ENCODE results near the gene DLG5.

The DLG5 gene

DNA sequence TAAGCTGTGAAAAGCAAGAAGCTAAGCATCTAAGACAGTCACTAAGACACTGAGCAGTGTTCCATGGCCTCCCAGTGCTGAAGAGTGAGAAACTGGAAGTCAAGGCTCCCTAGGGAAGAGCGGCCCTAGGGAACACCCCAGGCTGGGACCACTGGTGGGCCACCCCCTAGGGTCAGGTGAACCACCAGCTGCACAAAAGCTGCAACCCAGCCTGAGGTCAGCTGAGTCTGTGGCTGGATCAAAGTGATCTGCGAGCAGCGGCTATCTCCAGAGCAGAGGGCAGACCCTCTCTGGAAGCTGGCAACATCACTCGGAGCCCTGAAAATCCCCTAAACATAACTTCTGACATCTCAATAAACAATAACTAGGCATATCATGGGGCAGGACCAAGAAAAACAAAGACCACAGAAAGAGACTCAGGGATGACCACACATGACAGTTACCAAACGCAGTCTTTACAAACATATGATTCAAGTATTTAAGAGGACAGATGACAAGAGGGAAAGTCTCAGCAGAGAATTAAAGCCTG is 125.8 kb downstream of the DLG5 start:
- H3K9ac ChIP-seq (ENCODE audit: low read depth, low read length), result no peak overlapping the region
- H3K4me3 ChIP-seq (ENCODE audit: low read depth, low read length), result no peak overlapping the region
- H3K9me3 ChIP-seq (ENCODE audit: control insufficient read depth, insufficient read depth, low read length), result no peaks in the 10 kb centered on the region
- peaks cover 18% of the 10 kb centered on the region for H3K4me1 ChIP-seq (ENCODE audit: control insufficient read depth, insufficient read depth, low read length)
- peaks cover 38% of the 10 kb centered on the region for H3K36me3 ChIP-seq (ENCODE audit: control insufficient read depth, insufficient read depth, low read length)
- H3K27me3 ChIP-seq (ENCODE audit: control insufficient read depth, insufficient read depth, low read length), result no peaks in the 10 kb centered on the region

DNA sequence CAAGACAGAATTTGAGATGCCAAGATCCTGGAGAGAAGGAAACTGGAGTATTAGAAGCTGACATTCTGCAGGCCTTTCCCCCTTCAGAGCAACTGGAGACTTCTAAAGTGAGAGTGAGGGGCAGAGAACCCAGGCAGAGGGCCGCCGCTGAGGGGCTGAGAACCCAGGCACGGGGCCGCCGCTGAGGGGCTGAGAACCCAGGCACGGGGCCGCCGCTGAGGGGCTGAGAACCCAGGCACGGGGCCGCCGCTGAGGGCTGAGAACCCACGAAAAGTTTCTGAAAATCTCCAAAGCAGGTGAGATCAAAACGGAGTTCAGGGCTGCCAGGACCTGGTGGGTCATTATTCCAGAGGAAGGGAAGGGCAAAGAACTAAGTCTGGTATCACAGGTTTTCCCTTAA is 126.2 kb downstream of the DLG5 start:
- Histone ChIP-seq H3K27me3 (ENCODE audit: control insufficient read depth, insufficient read depth, low read length) (no peaks in the 10 kb centered on the region), H3K4me3 (ENCODE audit: low read depth, low read length) (no peak overlapping the region), H3K4me1 (ENCODE audit: control insufficient read depth, insufficient read depth, low read length) (peaks cover 18% of the 10 kb centered on the region), H3K9me3 (ENCODE audit: control insufficient read depth, insufficient read depth, low read length) (no peaks in the 10 kb centered on the region), H3K9ac (ENCODE audit: low read depth, low read length) (no peak overlapping the region), H3K36me3 (ENCODE audit: control insufficient read depth, insufficient read depth, low read length) (peaks cover 37% of the 10 kb centered on the region)

DNA sequence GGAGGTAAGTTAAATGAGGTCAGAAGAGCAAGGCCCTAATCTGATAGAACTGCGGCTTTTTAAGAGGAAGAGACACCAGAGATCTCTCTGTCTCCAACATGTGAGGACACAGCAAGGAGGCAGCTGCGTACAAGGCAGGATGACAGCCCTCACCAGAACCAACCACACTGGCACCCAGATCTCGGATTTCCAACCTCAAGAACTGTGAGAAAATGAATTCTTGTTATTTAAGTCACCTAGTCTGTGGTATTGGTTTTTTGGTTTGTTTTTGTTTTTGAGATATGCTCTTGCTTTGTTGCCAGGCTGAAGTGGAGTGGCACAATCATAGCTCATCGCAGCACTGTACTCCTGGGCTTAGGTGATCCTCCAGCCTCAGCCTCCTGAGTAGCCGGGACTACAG is 127.2 kb downstream of the DLG5 start:
- no peak overlapping the region for H3K4me3 ChIP-seq (ENCODE audit: low read depth, low read length)
- peaks cover 18% of the 10 kb centered on the region for H3K4me1 ChIP-seq (ENCODE audit: control insufficient read depth, insufficient read depth, low read length)
- H3K27me3 ChIP-seq (ENCODE audit: control insufficient read depth, insufficient read depth, low read length), result no peaks in the 10 kb centered on the region
- H3K9ac ChIP-seq (ENCODE audit: low read depth, low read length), result no peak overlapping the region
- H3K36me3 ChIP-seq (ENCODE audit: control insufficient read depth, insufficient read depth, low read length), result peaks cover 37% of the 10 kb centered on the region
- H3K9me3 ChIP-seq (ENCODE audit: control insufficient read depth, insufficient read depth, low read length), result no peaks in the 10 kb centered on the region

DNA sequence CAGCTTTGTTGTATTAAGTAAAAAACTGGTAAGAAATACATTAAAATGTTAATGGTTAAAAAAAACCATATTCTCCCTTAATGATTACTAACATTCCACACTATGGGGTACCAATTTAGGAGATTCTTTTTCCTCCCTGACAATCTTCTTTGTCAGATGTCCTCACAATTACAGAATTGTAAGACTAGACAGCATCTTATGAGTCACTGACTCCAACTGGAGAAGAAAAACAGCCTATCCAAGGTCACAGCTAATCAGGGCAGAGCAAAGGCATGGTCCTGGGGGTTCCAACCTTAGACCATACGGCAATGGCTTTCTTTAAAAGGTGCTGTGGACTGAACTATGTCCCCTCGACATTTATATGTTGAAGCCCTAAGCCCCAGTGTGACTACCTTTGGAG is 127.6 kb downstream of the DLG5 start:
- H3K9ac ChIP-seq (ENCODE audit: low read depth, low read length), result no peak overlapping the region
- peaks cover 39% of the 10 kb centered on the region for H3K36me3 ChIP-seq (ENCODE audit: control insufficient read depth, insufficient read depth, low read length)
- H3K4me1 ChIP-seq (ENCODE audit: control insufficient read depth, insufficient read depth, low read length), result peaks cover 18% of the 10 kb centered on the region
- H3K9me3 ChIP-seq (ENCODE audit: control insufficient read depth, insufficient read depth, low read length), result no peaks in the 10 kb centered on the region
- no peaks in the 10 kb centered on the region for H3K27me3 ChIP-seq (ENCODE audit: control insufficient read depth, insufficient read depth, low read length)
- H3K4me3 ChIP-seq (ENCODE audit: low read depth, low read length), result no peak overlapping the region

DNA sequence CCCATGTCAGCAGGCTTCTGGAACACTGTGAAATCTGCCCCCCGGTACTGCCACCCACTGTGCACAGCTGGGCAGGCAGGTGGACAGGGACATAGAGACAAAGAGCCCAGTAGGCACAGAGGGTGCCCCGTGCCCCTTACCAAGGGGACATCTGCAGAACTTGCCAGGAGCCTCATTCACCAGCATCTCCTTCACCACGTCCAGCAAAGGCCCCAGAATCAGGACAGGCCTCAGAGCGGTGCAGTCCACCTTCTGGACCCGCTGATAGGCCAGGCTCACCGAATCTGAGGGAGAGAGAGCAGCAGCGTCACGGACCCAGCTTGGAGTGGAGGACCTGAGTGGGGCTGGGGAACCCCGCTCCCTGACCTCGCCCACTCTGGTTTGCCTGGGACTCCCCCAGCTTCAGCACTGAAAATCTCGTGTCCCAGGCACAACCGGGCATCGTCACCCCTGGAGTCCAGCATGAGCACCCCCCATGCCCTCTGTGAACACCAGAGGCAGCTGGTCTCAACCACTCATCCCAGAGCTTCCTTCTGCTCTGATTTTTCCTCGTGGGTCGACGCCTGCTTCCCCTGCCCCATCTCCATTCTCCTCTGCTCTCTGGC is 130.1 kb downstream of the DLG5 start:
- no peaks in the 10 kb centered on the region for H3K9me3 ChIP-seq (ENCODE audit: control insufficient read depth, insufficient read depth, low read length)
- H3K27me3 ChIP-seq (ENCODE audit: control insufficient read depth, insufficient read depth, low read length), result no peaks in the 10 kb centered on the region
- peaks cover 47% of the 10 kb centered on the region for H3K36me3 ChIP-seq (ENCODE audit: control insufficient read depth, insufficient read depth, low read length)
- no peak overlapping the region for H3K9ac ChIP-seq (ENCODE audit: low read depth, low read length)
- no peak overlapping the region for H3K4me3 ChIP-seq (ENCODE audit: low read depth, low read length)
- peaks cover 5% of the 10 kb centered on the region for H3K4me1 ChIP-seq (ENCODE audit: control insufficient read depth, insufficient read depth, low read length)

DNA sequence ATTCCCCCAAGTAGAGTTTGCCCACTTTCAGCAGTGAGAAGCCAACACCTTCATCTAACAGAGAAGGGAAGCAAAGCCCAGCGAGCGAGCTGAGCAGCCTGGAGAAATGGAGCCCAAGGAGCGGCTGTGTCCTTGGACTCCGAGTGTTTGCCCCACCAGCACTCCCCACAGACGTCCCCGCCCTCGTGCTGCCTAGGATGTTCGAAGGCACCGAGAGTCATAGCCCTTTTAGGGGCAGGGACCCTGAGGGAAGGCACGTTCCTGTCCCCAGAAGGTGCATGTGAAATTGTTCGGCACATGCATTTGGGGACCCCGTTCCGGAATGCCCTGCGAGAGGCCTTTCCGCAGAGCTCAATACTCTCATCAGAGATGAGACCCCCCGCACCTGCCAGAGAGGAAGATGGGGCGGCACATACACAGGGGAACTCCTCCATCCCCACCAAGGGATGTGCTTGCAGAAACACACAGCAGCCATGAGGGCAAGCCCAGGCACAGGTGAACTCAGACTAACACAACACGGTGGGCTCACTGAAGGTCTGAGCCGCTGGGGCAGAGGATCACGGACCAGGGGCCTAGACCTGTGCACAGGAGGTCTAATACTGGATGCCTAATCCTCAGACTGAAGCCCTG is 131.0 kb downstream of the DLG5 start:
- Histone ChIP-seq H3K4me1 (ENCODE audit: control insufficient read depth, insufficient read depth, low read length) (no peaks in the 10 kb centered on the region), H3K4me3 (ENCODE audit: low read depth, low read length) (no peak overlapping the region), H3K36me3 (ENCODE audit: control insufficient read depth, insufficient read depth, low read length) (peaks cover 47% of the 10 kb centered on the region)

DNA sequence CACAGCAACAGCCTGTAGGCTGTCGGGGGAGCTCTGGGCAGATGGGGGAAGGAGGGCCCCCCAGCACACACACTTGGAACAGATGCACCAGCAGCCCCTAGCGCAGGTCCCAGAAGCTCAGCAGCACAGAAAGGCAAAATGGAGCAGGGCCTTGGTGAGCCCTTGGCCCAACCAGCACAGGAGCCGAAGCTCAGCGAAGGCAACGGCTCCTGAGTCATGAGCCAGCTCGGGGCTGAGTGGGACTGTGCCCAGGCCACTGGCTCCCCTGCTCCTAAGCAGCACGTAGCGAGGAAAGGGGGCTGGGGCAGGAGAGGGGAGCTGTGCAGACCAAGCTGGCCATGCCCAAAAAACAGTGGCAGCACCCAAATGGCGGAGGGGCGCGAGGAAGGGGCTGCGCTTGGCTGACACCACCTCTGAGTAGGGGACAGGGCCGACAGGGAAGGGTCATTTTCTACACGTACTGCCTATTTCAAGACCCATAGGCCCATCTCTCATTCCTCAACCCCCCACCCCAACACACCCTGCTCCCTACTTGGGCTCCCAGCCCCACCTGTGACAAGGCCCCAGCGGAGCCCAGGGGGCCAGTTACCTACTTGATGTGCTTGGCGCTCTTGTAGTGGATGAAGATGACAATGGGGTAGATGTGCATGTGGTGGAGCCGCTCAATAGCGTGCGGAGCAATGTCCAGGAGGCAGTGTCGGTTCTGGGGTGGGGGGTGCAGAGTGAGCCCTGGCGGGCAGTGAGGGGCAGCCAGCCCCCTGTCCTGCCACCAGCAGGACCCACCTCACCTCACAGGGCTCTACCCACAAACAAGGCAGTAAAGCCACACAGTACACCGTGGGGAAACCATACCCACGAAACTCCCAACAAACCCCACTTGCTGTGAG is 132.1 kb downstream of the DLG5 start:
- Histone ChIP-seq H3K9ac (ENCODE audit: low read depth, low read length) (no peak overlapping the region), H3K27me3 (ENCODE audit: control insufficient read depth, insufficient read depth, low read length) (no peaks in the 10 kb centered on the region), H3K4me1 (ENCODE audit: control insufficient read depth, insufficient read depth, low read length) (no peaks in the 10 kb centered on the region)

More for the DNA sequence above, 131.0 kb downstream of the DLG5 start:
- H3K27me3 ChIP-seq (ENCODE audit: control insufficient read depth, insufficient read depth, low read length), result no peaks in the 10 kb centered on the region
- H3K9ac ChIP-seq (ENCODE audit: low read depth, low read length), result no peak overlapping the region
- no peaks in the 10 kb centered on the region for H3K9me3 ChIP-seq (ENCODE audit: control insufficient read depth, insufficient read depth, low read length)

DNA sequence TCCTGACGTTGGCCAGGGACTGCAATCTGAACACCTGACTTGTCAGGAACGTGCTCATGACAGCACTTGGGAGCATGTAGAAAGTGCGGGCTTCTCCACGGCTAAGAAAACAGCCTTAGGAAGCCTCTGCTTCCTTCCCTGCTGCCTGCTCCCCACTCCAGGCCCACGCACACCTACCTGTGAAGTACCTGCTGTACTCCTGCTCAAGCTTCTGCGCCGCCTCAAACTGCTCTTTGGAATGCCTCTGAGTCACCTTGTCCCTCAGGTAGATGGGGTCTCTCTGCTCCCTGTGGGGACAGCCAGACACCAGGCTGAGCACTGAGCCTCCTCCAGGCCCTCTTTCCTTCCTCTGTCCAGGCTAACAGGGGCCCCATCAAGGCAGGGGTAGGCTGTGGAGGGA is 132.7 kb downstream of the DLG5 start:
- Histone ChIP-seq H3K9me3 (ENCODE audit: control insufficient read depth, insufficient read depth, low read length) (no peaks in the 10 kb centered on the region), H3K27me3 (ENCODE audit: control insufficient read depth, insufficient read depth, low read length) (no peaks in the 10 kb centered on the region), H3K36me3 (ENCODE audit: control insufficient read depth, insufficient read depth, low read length) (peaks cover 44% of the 10 kb centered on the region), H3K4me3 (ENCODE audit: low read depth, low read length) (no peak overlapping the region), H3K9ac (ENCODE audit: low read depth, low read length) (no peak overlapping the region), H3K4me1 (ENCODE audit: control insufficient read depth, insufficient read depth, low read length) (no peaks in the 10 kb centered on the region)

More for the DNA sequence above, 132.1 kb downstream of the DLG5 start:
- no peaks in the 10 kb centered on the region for H3K9me3 ChIP-seq (ENCODE audit: control insufficient read depth, insufficient read depth, low read length)
- peaks cover 45% of the 10 kb centered on the region for H3K36me3 ChIP-seq (ENCODE audit: control insufficient read depth, insufficient read depth, low read length)
- H3K4me3 ChIP-seq (ENCODE audit: low read depth, low read length), result no peak overlapping the region

DNA sequence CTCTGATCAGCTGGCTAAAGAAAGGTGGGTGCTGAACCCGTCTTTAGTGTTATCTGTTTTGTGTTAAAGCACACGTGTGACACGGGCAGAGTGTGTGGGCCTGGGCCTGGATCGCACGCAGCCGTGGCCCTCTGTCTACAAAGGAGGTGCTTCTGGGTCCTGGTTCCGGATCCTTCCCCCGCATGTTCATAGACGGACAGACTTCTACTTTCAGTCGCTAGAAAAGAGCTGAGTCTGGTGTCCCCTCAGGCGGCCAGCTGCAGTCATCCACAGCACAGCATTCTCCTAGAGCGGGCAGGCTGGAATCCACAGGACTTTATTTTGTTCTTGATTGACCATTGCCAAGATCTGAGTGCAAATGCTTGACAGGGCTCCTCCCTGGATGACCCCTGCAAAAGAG is 134.4 kb downstream of the DLG5 start:
- Histone ChIP-seq H3K4me3 (ENCODE audit: low read depth, low read length) (no peak overlapping the region), H3K36me3 (ENCODE audit: control insufficient read depth, insufficient read depth, low read length) (peaks cover 34% of the 10 kb centered on the region)

DNA sequence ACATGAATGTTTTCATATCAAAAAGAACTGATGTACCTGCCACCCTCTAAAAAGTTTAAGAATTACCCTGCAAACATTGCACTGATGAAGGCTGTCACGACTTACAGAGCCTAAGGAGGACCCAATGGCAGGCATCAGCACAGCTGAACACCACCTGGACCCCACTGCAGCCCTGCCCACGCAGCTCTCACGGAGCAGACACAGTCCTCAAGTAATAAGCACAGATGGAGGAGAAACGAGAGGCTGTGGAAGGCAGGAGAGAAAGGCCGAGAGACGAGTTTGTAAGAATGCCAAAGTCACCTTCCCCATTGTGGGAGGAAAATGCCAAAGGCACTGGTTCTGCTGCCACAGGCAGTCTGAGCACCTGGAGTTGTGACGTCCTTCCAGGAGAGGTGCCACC is 135.0 kb downstream of the DLG5 start:
- no peaks in the 10 kb centered on the region for H3K9me3 ChIP-seq (ENCODE audit: control insufficient read depth, insufficient read depth, low read length)
- no peaks in the 10 kb centered on the region for H3K4me1 ChIP-seq (ENCODE audit: control insufficient read depth, insufficient read depth, low read length)
- H3K36me3 ChIP-seq (ENCODE audit: control insufficient read depth, insufficient read depth, low read length), result peaks cover 32% of the 10 kb centered on the region
- no peak overlapping the region for H3K9ac ChIP-seq (ENCODE audit: low read depth, low read length)
- no peak overlapping the region for H3K4me3 ChIP-seq (ENCODE audit: low read depth, low read length)
- H3K27me3 ChIP-seq (ENCODE audit: control insufficient read depth, insufficient read depth, low read length), result no peaks in the 10 kb centered on the region

More for the DNA sequence above, 134.4 kb downstream of the DLG5 start:
- H3K9ac ChIP-seq (ENCODE audit: low read depth, low read length), result no peak overlapping the region
- no peaks in the 10 kb centered on the region for H3K27me3 ChIP-seq (ENCODE audit: control insufficient read depth, insufficient read depth, low read length)
- no peaks in the 10 kb centered on the region for H3K9me3 ChIP-seq (ENCODE audit: control insufficient read depth, insufficient read depth, low read length)
- H3K4me1 ChIP-seq (ENCODE audit: control insufficient read depth, insufficient read depth, low read length), result no peaks in the 10 kb centered on the region

DNA sequence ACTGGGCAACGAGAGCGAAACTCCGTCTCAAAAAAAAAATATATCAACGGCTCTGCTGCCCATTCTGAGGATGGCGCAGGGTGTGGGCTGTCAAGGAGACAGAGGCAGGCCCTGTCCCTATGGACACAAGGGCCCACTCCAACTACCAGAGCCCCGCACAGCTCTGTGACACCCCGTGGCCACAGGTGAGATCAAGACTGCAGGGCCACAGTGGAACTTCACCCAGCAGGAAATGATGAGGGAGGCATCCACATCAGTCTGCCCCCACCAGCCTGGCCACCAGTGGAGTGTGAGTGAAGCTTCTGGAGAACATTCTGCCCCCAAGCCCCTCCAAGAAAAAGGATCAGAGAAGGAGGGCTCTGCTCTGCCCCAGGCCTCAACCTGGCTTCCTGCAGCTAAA is 136.7 kb downstream of the DLG5 start:
- H3K36me3 ChIP-seq (ENCODE audit: control insufficient read depth, insufficient read depth, low read length), result peaks cover 19% of the 10 kb centered on the region
- no peaks in the 10 kb centered on the region for H3K27me3 ChIP-seq (ENCODE audit: control insufficient read depth, insufficient read depth, low read length)
- H3K9ac ChIP-seq (ENCODE audit: low read depth, low read length), result no peak overlapping the region

More for the DNA sequence above, 136.7 kb downstream of the DLG5 start:
- no peaks in the 10 kb centered on the region for H3K4me1 ChIP-seq (ENCODE audit: control insufficient read depth, insufficient read depth, low read length)
- no peaks in the 10 kb centered on the region for H3K9me3 ChIP-seq (ENCODE audit: control insufficient read depth, insufficient read depth, low read length)
- no peak overlapping the region for H3K4me3 ChIP-seq (ENCODE audit: low read depth, low read length)
